DOHH2 (cell line): Measurements from ENCODE around the gene GPR21.

ENCODE experiments used
- EZH2phosphoT487 ChIP-seq: fragments of 200-600 bp; sonication (generic); IDR thresholded peaks from 2 replicates; pipeline ENCODE4 v1.6.1; 2017; ENCODE audit warnings: borderline replicate concordance, mild to moderate bottlenecking, antibody characterized with exemption, low read length, moderate library complexity, mixed read lengths
- TF ChIP-seq, protein P1 (sequence below): fragments of 200-600 bp; sonication (generic); IDR thresholded peaks from one replicate; pipeline ENCODE4 v1.5.1; 2014; ENCODE audit warnings: antibody characterized with exemption, mild to moderate bottlenecking, low read depth, low read length; ENCODE audit not compliant: poor library complexity, severe bottlenecking

DNA sequence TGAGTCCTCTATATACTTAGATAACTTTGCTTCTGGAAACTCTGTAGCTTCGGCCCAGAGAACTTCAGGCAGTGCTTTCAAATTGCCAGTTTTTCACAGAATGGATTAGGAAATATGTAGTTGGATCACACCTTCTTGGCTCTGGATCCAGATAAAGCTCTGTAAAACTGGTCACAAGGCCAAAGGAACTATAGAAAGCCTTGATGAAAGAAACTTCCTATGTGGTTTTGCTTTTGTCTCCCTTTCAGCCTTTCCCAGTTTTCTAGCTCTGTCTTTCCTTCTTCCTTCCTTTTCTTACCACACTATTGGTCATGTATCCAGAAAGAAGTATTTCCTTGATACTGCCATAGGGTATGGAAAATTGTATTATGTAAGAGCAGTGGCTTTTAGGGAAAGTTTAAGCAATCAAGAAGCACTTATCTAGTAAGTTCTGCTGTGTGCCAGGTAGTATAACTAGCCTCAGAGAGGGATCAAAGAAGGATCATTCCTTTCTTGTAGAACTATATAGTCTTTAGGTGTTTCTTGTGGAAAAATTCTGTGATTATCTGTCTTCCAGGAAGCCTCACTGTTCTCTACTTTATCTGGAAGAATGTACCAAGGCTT, 6.3 kb downstream of the GPR21 start:
- TF ChIP-seq EZH2phosphoT487: no peak
- TF ChIP-seq, protein P1, sequence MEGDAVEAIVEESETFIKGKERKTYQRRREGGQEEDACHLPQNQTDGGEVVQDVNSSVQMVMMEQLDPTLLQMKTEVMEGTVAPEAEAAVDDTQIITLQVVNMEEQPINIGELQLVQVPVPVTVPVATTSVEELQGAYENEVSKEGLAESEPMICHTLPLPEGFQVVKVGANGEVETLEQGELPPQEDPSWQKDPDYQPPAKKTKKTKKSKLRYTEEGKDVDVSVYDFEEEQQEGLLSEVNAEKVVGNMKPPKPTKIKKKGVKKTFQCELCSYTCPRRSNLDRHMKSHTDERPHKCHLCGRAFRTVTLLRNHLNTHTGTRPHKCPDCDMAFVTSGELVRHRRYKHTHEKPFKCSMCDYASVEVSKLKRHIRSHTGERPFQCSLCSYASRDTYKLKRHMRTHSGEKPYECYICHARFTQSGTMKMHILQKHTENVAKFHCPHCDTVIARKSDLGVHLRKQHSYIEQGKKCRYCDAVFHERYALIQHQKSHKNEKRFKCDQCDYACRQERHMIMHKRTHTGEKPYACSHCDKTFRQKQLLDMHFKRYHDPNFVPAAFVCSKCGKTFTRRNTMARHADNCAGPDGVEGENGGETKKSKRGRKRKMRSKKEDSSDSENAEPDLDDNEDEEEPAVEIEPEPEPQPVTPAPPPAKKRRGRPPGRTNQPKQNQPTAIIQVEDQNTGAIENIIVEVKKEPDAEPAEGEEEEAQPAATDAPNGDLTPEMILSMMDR: no peak
